GM13976 (cell line): ENCODE data around the gene GJA3.

ENCODE experiments used
- DNase-seq: peaks from one replicate; pipeline ENCODE4 v3.0.0; 2012; ENCODE audit warnings: low spot score
- in situ Hi-C: fragments of 300-500 bp; cut with MboI; formaldehyde crosslinking; loops from one replicate; pipeline ENCODE4 v1.12.0; 2022; ENCODE audit warnings: low sequenced_read_pairs, mixed read lengths, inconsistent platforms; ENCODE audit not compliant: unreplicated experiment
- TF ChIP-seq, protein P1 (sequence below): IDR thresholded peaks from 2 replicates; pipeline ENCODE4 v1.5.1; 2012; ENCODE audit warnings: borderline replicate concordance, mild to moderate bottlenecking; ENCODE audit not compliant: insufficient read depth; ENCODE audit errors: extremely low read depth, missing control alignments, control extremely low read depth

GJA3 gene

DNA sequence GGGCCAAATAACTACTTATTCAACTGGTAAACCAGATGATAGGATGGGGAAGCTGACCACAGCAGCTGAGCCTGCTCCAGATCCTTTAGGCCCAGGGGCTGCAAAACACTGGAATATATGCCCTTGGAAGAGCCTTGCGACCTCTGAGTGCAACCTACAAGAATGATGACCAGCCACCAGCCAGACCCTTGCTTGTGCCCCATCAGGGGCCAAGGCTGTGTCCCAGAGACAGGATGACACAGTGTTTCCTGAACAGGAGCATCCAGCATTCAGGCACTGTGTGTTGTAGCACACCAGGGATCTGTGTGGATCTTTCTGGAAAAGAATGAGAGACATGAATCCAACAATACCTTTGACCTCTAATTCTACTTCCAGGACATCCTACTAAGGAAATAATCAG is 14.5 kb downstream of the GJA3 start:
- in situ Hi-C loops: no loop called here
- TF ChIP-seq, protein P1, sequence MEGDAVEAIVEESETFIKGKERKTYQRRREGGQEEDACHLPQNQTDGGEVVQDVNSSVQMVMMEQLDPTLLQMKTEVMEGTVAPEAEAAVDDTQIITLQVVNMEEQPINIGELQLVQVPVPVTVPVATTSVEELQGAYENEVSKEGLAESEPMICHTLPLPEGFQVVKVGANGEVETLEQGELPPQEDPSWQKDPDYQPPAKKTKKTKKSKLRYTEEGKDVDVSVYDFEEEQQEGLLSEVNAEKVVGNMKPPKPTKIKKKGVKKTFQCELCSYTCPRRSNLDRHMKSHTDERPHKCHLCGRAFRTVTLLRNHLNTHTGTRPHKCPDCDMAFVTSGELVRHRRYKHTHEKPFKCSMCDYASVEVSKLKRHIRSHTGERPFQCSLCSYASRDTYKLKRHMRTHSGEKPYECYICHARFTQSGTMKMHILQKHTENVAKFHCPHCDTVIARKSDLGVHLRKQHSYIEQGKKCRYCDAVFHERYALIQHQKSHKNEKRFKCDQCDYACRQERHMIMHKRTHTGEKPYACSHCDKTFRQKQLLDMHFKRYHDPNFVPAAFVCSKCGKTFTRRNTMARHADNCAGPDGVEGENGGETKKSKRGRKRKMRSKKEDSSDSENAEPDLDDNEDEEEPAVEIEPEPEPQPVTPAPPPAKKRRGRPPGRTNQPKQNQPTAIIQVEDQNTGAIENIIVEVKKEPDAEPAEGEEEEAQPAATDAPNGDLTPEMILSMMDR: no peak
- no peak for DNase-seq

DNA sequence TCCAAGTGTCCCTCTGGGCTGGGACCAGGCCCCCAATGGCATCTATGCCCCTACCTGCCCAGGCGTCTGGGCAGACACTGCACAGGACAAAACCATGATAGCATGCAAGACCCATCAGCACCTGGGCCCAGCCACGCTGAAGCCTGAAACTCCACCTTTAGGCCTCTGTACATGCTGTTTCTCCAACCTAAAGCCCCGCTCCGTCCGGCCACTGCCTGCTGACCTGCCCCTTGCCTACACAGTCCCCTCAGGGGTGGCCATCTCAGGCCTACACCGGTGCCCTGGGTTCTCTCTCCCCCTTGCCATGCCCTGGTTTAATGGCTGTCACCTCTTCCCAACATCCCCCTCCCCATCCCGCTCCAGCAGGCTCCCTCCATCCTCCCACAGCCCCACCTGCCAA is 15.3 kb downstream of the GJA3 start:
- TF ChIP-seq, protein P1: no peak
- in situ Hi-C loops: no loop called here
- no peak for DNase-seq

DNA sequence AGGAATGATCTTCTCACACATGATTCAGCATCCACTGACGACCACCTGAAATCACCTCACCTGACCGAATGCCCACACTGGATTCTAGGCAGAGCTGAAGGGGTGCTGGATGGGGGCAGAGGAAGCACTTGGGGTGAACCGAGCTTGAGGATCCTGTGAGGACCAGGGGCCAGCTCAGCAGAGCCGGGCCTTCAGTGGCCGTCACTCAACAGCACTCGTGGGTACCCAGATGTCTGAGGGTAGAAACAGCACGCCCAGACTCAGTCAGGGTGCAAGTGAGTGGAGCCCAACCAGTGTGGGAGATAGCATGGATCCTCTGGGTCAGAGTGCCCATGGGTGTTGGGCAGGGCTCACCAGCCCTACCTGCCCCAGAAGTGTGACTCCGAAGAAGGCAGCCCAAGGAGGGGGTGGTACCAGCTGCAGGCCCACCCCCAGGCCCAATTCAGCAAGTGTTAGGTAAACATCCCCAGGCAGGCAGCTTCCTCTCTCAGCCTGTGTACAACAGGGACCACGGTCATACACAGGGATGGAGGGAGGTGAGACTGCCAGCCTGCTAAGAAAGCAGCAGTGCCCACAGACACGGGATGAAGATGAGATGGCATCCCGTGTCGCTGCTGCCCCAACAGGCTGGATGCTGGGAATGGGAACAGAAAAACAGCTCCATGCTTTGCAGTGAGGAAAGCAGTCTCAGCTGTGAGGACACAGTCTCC is 16.6 kb downstream of the GJA3 start:
- DNase-seq: no peak
- in situ Hi-C loops: loop anchor here (5.0 kb wide), 1 partner anchor 52 kb away; no protein-coding TSS in a partner anchor
- TF ChIP-seq, protein P1: no peak

DNA sequence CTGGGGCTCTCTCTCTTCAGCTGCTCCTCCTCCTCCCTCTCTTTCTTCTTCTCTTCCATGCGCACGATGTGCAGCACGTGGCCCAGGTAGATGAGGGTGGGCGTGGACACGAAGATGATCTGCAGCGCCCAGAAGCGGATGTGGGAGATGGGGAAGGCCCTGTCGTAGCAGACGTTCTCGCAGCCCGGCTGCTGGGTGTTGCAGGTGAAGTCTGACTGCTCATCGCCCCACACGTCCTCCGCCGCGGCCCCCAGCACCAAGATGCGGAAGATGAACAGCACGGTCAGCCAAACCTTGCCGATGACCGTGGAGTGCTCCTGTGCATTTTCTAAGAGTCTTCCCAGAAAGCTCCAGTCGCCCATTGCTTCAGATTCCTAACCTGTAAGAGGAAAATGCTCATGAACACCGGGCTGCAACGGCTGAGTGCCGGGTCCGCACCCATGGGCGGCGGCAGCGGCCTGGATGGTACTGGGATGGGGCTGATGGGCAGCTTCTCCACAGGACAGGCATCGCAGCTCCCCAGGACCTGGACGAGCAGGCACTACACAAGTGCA is 17.8 kb downstream of the GJA3 start:
- TF ChIP-seq, protein P1: no peak

DNA sequence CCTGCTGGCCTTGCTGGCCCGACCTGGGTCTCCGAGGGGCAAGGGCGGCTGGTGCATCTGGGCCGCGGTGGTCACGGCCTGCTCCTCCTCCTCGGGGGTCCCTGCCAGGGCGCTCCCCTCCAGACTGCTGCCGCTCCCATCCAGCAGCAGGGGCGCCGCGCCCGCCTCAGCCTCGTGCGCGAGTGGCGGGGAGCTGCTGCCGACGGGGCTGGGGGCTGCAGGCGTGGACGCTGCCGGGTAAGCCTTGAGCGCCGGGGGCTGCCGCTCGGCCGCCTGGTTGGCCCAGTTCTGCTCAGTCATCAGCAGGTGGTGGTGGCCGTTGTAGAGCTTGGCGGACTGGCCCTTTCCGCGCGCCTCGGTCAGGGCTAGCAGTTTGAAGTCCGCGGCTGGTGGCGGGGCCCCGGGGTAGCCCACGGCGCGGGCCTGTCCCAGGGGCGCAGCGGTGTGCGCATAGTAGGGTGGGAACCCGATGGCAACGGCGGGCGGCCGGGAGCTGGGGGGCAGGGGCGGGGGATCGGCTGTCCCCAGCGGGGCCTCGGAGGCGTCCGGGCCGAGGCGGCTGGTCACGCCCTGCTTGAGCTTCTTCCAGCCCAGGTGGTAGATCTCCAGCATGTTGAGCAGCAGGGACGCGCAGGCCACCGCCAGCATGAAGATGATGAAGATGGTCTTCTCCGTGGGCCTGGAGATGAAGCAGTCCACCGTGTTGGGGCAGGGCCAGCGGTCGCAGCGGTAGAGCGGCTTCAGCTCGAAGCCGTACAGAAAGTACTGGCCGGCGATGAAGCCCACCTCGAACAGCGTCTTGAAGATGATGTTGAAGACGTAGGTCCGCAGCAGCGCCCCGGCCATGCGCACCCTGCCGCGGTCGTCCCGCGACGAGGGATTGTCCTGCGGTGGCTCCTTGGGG is 18.6 kb downstream of the GJA3 start:
- in situ Hi-C loops: loop anchor here (5.0 kb wide), 1 partner anchor 50 kb away; no protein-coding TSS in a partner anchor
- TF ChIP-seq, protein P1: no peak
- DNase-seq: no peak

More for the DNA sequence above, 17.8 kb downstream of the GJA3 start:
- in situ Hi-C loops: loop anchor here (5.0 kb wide), 1 partner anchor 51 kb away; no protein-coding TSS in a partner anchor
- no peak for DNase-seq

DNA sequence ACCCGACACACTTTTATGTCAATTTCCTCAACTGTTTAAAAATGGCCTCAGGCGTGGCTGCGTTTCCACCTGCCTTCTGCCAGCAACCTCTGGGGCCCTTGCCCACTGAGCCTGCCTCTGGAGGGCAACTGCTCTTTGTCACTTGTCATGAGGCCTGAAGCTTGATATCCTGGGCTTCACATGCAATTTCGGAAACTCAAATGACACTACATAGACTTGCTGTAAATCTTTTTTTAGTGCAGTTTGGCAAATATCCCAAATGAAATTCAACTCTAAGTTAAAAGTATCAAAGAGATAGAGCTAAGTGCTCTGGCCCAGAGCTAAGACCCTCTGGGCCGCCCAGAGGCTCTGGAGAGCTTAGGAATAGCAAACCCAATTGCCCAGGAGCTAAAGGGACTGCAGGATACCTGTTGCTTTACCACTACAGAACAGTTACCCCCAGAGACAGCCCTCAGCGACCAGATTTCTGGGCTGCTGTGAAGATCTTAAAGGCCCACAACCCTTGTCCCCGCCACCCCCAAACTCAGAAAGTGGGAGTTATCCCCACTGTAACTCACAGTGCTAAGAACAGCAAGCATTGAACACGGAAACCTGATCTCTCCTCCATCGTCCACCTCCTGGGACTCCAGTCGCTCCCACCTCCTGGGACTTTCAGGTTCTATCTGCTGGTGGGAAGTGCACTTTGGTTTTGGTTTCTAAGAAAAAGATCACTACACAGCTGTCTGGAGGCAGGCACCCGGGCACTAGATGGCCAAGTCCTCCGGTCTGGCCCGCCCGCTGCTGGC is 19.4 kb downstream of the GJA3 start:
- TF ChIP-seq, protein P1: no peak
- in situ Hi-C loops: loop anchor here (5.0 kb wide), 1 partner anchor 49 kb away; no protein-coding TSS in a partner anchor
- DNase-seq: no peak
